ENCODE results near the gene ALPP.

GRCh38 chr2:232376713-232377112 lies 1.8 kb upstream of the ALPP start:
- TF ChIP-seq CTCF (conservative IDR thresholded peaks at IDR 0.05; ENCODE audit: low read depth, low read length) (no peak), EZH2 (IDR thresholded peaks at IDR 0.05; ENCODE audit: low read length, unreplicated experiment) (no peak)

All from PC-3 (cell line).